ENCODE data around the gene LDLRAD3. TPM values are rescaled to one million over a fixed set of nuclear protein-coding genes. Genes with fewer than 3 reads are reported as not detected.

Gene LDLRAD3
- total RNA-seq, 1 donor from 2014 or later = 39.1 TPM

- no peak for TF ChIP-seq CTCF (IDR thresholded peaks at IDR 0.05; ENCODE audit: unreplicated experiment)
- H3K27me3 Mint-ChIP-seq (ENCODE audit: low read depth) = no peaks in the 10 kb centered on the region
- no peaks in the 10 kb centered on the region for H3K9me3 Mint-ChIP-seq
- peaks cover 5% of the 10 kb centered on the region for H3K36me3 Mint-ChIP-seq
- no peak overlapping the region for H3K4me3 Mint-ChIP-seq
- DNase-seq (ENCODE audit: low spot score in 2 of 2, unreplicated experiment in 2 of 2) = no peak
- H3K4me1 Mint-ChIP-seq = peaks cover 26% of the 10 kb centered on the region
- no peak overlapping the region for H3K27ac Mint-ChIP-seq
Observed at GRCh38 chr11:36239636-36240035, 295.8 kb downstream of the LDLRAD3 start.

DNA sequence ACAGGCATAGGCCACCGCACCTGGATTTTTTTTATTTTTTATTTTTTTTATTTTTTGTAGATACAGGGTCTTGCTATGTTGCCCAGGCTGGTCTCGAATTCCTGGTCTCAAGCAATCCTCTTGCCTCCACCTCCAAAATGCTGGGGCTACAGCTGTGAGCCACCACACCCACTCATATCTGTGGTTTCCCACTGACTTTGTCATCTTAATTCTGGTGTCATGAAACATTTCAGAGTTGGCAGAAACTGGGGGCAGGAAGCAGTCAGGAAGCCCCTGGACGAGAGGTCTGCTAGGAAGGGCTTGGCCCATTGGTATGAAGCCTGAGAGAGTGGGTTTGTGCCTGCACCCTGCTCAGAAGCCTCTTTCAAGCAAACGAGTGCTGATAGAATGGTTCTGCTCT is 296.3 kb downstream of the LDLRAD3 start:
- Mint-ChIP-seq H3K4me1 (peaks cover 26% of the 10 kb centered on the region), H3K27ac (no peak overlapping the region), H3K27me3 (ENCODE audit: low read depth) (no peaks in the 10 kb centered on the region), H3K4me3 (no peak overlapping the region), H3K9me3 (peaks cover 5% of the 10 kb centered on the region), H3K36me3 (peaks cover 9% of the 10 kb centered on the region)
- no peak for DNase-seq (ENCODE audit: low spot score in 2 of 2, unreplicated experiment in 2 of 2)
- no peak for TF ChIP-seq CTCF (IDR thresholded peaks at IDR 0.05; ENCODE audit: unreplicated experiment)

- no peak for TF ChIP-seq CTCF (IDR thresholded peaks at IDR 0.05; ENCODE audit: unreplicated experiment)
- H3K9me3 Mint-ChIP-seq = peaks cover 9% of the 10 kb centered on the region
Observed at GRCh38 chr11:36240801-36241200, 296.9 kb downstream of the LDLRAD3 start.

GRCh38 chr11:36241497-36241896 is 297.6 kb downstream of the LDLRAD3 start:
- peaks cover 9% of the 10 kb centered on the region for H3K9me3 Mint-ChIP-seq
- H3K4me3 Mint-ChIP-seq = no peak overlapping the region
- H3K27ac Mint-ChIP-seq = no peak overlapping the region
- H3K27me3 Mint-ChIP-seq (ENCODE audit: low read depth) = no peaks in the 10 kb centered on the region
- H3K36me3 Mint-ChIP-seq = peaks cover 7% of the 10 kb centered on the region
- H3K4me1 Mint-ChIP-seq = peaks cover 23% of the 10 kb centered on the region
- TF ChIP-seq CTCF (IDR thresholded peaks at IDR 0.05; ENCODE audit: unreplicated experiment) = no peak
- DNase-seq (ENCODE audit: low spot score in 2 of 2, unreplicated experiment in 2 of 2) = no peak

More at GRCh38 chr11:36240801-36241200, 296.9 kb downstream of the LDLRAD3 start:
- H3K27me3 Mint-ChIP-seq (ENCODE audit: low read depth) = no peaks in the 10 kb centered on the region
- peaks cover 23% of the 10 kb centered on the region for H3K4me1 Mint-ChIP-seq
- peak overlapping the region; percentile 79 for H3K27ac Mint-ChIP-seq
- peaks cover 9% of the 10 kb centered on the region for H3K36me3 Mint-ChIP-seq
- DNase-seq (ENCODE audit: low spot score in 2 of 2, unreplicated experiment in 2 of 2) = no peak
- H3K4me3 Mint-ChIP-seq = no peak overlapping the region

GRCh38 chr11:36243641-36244040 is 299.8 kb downstream of the LDLRAD3 start:
- H3K4me1 Mint-ChIP-seq = peaks cover 12% of the 10 kb centered on the region
- no peak for DNase-seq (ENCODE audit: low spot score in 2 of 2, unreplicated experiment in 2 of 2)
- peaks cover 4% of the 10 kb centered on the region for H3K36me3 Mint-ChIP-seq
- peaks cover 9% of the 10 kb centered on the region for H3K9me3 Mint-ChIP-seq
- H3K27ac Mint-ChIP-seq = no peak overlapping the region
- no peak for TF ChIP-seq CTCF (IDR thresholded peaks at IDR 0.05; ENCODE audit: unreplicated experiment)
- no peak overlapping the region for H3K4me3 Mint-ChIP-seq
- H3K27me3 Mint-ChIP-seq (ENCODE audit: low read depth) = no peaks in the 10 kb centered on the region

GRCh38 chr11:36247493-36247892 is 303.6 kb downstream of the LDLRAD3 start:
- DNase-seq (ENCODE audit: low spot score in 2 of 2, unreplicated experiment in 2 of 2) = no peak
- Mint-ChIP-seq H3K9me3 (peaks cover 24% of the 10 kb centered on the region), H3K4me1 (peaks cover 14% of the 10 kb centered on the region), H3K27me3 (ENCODE audit: low read depth) (no peaks in the 10 kb centered on the region), H3K36me3 (peaks cover 8% of the 10 kb centered on the region), H3K4me3 (no peak overlapping the region), H3K27ac (no peak overlapping the region)
- TF ChIP-seq CTCF (IDR thresholded peaks at IDR 0.05; ENCODE audit: unreplicated experiment) = no peak
